ENCODE results near the gene ATG16L2.
A peak's percentile ranks its signal among the peaks of the same experiment; 100 is the strongest.

The ATG16L2 gene
- 21.0 to 85.5 reads per million in 2 experiments for total RNA-seq

GRCh38 chr11:72814286-72815109 is at the start of gene ATG16L2:
Gene ATG16L2, plus strand, starts transcription at chr11:72814411. Its CDS starts 35 bp downstream, at chr11:72814446.
- DNase-seq (ENCODE audit: low read depth), result peak; percentile 84

DNA sequence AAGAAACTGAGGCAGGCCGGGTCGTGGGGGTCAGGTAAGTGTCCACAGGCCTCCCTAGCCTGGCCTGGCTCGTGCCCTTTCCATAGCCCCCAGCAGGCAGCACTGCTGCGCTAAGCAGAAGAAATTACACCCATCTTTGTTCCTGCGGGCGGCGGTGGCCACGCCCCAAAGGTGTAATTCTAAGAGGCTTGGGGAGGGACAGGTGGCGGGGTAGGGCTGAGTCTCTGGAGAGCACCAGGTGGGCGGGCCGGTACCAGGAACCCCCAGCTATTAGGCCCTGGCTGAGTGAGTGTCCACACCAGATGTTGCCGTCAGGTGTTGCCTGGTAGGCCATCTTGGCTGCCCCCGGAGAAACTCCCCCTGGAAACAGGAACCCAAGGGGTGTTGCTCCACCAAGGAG is 49.7 kb upstream of the ATG16L2 start:
- no peak for DNase-seq (ENCODE audit: low read depth)

- no peak for DNase-seq (ENCODE audit: low read depth)
Observed at GRCh38 chr11:72766152-72766902, 47.9 kb upstream of the ATG16L2 start.

DNA sequence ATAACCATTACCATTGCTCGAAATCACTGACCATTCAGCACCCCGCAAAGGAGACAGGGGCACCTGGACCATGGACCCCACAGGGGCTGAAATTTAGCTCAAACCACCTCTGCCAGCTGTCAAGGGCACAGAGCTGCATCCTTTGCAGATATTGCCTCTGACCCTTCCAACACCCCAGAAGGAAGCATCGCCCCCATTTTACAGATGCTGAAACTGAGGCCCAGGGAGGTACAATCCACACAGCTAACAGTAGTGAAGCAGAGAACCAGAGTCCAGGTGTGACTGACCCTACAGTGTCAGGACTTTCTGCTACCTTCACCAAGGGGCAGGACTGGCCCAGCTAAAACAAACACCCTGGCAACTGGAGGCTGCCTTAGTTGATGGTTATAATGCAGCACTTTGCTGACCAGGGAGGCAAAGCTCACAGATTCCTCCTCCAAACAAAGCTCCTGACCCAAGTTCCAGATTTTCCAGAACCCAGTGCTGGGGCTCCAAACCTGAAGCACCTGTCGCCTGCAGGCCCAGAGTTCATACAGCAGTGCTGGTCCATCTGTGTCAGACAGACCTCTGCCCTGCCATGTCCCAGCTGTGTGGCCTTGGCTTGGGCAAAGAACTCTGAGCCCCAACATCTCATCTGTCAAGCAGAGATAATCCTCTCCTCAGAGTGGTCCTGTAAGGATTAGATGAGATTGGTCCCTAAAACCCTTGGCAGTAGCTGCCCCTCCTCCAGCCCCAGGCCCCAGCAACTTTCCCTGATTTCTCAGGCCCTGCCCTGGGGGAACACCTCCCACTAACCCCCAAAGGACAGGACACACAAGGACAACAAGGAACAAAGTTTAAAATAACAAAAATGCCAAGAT is 46.8 kb upstream of the ATG16L2 start:
- no peak for DNase-seq (ENCODE audit: low read depth)

DNA sequence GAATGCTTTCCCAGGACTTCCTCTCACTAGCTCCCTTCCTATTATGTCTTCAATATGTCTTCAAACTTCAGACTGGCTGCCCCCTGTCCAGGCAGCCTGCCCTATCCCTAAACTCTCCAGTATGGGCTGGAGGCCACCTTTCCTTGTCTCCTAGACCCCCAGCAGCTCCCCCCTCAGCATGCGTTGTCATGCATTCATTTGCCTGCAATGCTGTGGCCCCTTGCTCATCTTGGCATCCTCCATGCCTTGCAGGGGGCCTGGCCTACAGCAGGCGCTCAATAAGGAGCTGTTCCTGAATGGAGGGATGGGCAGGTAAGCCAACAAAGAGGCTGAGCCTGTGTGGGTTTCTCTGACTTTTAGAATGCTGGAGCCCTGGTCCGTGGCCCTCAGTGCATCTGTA is 45.6 kb upstream of the ATG16L2 start:
- DNase-seq (ENCODE audit: low read depth), result no peak

DNA sequence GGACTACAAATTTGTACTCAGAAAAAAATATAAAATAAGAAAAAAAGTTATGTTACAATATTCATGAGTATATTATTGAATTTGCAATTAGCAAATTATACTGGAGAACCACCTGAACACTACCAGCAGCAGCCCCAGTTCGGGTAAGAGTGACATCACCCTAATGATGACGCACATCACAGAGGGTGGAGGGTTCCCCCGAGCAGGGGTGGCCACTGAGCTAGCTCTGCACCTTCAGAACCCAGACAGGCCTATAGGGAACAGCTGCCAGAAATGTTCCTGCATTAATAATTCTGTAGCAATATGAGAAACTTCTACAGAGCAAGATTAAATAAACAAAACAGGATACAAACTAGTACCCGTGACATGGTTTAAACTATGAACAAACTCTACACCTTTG is 44.5 kb upstream of the ATG16L2 start:
- DNase-seq (ENCODE audit: low read depth), result no peak

DNA sequence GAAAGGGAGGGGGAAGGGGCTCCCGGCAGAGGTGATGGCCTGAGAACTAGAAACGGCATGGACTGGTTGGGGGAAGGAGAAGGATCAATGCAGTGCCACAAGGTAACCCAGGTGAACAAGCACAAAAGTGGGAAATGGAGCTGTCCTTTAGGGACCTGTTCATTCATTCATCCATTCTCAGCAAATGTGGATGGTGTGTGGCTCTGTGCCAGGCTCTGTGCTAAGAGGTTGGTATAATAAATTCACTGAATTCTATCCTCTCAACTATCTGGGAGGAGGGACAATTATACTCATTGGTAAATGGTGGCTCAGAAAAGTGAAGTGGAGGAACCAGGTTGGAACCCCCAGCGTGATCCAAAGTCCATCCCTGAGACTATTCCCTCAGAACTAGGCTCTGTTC is 43.4 kb upstream of the ATG16L2 start:
- DNase-seq (ENCODE audit: low read depth), result no peak

DNA sequence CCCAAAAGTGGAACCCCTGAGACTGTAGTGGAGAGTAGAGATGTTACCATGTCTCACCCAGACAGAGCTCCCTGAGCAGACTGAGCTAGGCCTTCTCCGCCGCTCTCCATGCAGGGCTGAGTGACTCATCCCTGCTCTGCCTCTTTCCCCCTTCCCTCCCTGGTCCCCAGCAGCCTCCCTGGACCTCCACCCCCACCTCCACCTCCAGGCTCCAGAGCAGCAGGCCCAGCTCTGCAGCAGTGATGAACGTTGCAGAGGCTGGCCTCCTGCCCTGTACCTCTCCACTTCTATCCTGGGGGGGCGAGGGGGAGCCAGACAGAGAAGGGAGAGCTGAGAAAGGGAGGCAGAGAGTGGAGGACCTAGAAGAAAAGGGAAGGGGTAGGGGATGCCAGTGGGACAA is 42.7 kb upstream of the ATG16L2 start:
- no peak for DNase-seq (ENCODE audit: low read depth)

GRCh38 chr11:72772059-72772458 is 42.2 kb upstream of the ATG16L2 start:
- DNase-seq (ENCODE audit: low read depth), result no peak

DNA sequence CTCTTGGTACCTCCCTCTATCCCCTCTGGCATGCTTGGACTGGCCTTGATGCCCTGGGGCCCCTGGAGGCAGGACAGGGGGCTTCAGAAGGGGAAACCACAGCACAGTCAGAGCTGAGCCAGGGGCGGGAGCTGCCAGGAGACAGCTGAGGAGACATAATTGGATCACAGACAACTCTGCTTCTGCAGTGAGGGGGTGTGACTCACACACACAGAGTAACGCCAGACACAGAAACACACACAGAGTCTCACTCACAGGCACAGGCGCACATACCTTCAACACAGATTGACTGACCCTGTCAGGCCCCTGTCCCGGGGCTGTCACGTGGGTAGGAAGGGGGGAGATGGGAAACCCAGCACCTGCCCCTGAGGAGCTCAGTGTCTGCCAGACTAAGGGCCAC is 40.9 kb upstream of the ATG16L2 start:
- no peak for DNase-seq (ENCODE audit: low read depth)

- no peak for DNase-seq (ENCODE audit: low read depth)
Observed at GRCh38 chr11:72773696-72774095, 40.5 kb upstream of the ATG16L2 start.

DNA sequence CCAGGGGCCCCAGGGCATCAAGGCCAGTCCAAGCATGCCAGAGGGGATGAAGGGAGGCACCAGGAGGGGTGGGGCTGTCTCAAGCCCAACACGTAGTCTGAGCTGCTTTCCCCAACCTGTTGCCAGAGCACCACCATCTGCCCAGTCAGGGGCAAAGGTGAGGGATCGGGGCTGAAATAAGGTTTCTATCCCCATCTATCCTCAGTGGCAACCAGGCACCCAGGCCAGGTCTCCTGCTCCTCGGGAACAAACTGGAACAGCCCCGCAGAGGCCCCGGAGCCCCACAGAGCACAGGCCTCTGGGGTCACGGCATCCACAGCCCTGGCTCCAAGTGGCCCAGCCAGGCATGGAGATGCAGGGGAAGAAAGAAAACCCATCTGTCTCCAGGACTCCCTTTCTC is 39.7 kb upstream of the ATG16L2 start:
- DNase-seq (ENCODE audit: low read depth), result no peak

DNA sequence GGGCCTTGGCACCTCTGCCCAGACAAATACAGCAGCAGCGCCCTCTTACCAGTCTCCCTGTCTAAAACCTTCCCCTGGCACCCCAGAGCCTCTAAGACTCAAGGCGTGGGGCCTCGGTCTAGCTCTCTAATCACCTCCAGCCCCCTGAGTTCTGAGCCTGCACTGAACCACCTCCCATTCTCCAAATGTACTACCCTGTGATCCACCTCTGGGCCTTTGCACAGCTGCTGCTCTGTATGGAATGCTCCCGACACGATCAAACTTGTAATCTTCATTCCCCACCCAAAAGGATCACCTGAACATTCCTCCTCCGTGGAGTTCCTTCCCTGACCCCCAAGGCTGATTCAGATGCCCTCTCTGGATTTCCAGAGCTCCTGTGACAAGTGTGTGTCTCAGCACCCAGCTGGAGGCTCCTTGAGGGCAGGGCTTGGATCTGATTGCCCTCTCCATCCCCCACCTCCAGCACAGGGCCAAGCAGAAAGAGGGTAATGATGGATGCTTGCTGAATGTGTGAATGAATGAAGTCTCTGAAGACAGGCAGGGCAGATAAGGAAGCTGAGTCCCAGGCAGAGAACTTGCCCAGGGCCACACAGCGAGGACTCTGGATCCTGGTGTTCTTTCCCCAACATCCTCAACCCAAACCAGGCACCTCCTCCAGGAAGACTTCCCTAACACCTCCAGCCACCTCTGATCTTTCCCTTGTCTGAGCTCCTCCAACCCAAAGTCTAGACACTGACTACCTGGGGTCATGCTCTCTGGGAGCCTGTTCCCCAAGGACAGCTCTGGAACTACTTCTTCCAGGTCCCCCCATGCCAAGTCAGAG is 38.7 kb upstream of the ATG16L2 start:
- DNase-seq (ENCODE audit: low read depth), result no peak

- no peak for DNase-seq (ENCODE audit: low read depth)
Observed at GRCh38 chr11:72776117-72776843, 37.9 kb upstream of the ATG16L2 start.

DNA sequence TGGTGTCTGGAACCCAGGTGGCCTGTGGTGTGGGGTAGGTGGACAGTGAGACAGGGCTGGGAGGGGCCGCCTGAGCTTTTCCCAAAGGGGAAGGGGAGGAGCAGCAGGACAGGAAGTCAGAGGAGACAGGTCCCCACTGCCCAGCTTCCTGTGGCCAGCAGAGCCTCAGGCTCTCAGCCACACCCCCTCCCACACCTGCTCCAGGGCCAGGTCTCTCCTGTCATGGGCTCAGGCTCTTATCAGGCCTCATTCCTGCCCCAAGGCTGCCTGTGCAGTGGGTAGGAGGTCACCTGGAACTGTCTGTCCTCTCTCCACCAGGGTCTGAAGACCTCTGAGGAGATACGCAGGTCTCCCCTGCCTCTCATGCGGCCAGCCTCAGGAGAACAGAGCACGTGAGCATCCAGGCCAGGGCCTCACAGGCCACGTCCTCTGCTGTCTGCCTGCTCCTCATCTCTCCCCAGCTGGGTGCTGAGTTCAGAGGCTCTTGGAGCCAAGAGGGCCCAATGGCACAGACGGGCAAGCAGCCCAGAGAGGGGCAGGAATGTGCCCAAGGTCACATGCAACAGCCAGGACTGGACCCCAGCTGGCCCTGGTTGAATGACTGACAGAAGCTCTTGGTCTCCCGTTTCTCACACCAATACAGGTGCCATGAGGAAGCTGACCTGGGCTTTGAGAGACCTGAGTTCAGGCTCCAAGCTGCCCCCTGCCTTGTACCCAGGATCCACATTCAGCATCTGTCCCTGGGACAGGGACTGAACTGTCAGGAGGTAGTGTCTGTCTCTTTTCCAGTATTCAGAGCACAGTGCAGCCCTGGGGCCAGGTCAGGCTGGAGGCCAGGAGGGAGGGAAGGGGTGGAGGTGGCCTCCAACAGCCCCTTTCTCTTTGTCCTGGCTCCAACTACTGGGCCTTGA is 37.1 kb upstream of the ATG16L2 start:
- no peak for DNase-seq (ENCODE audit: low read depth)

- DNase-seq (ENCODE audit: low read depth), result no peak
Observed at GRCh38 chr11:72777755-72778278, 36.4 kb upstream of the ATG16L2 start.

- no peak for DNase-seq (ENCODE audit: low read depth)
Observed at GRCh38 chr11:72778535-72779494, 35.4 kb upstream of the ATG16L2 start.

DNA sequence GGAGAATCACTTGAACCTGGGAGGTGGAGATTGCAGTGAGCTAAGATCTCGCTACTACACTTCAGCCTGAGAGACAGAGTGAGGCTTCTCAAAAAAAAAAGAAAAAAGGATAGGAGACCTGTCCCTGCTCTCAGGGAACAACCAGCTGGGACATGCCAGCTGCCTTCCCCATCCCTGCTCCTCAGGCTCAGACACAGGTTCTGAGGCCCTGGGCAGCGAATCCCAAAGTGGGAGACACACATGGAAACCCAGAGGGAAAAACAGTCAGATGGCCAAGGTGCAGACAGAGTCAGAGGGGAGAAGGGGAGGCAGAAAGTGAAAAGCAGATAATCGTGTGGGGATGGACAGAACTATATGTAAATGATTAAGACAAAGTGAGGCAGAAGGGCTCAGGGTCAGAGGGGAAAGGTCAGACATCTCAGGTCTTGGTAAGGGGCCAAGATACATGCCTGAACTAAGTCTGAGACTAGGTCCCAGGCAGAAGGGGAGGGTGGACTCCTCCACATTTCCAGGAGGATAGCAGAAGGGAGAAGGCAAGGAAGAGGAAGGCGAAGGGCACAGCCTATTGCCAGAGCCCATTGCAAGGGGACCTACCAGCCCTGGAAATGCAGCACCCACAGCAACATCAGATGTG is 34.6 kb upstream of the ATG16L2 start:
- no peak for DNase-seq (ENCODE audit: low read depth)

Data from T follicular helper cell (primary cell).